Measurements from ENCODE around the gene CD48. TPM values are rescaled to one million over a fixed set of nuclear protein-coding genes. Genes with fewer than 3 reads are reported as not detected.

The CD48 gene
- total RNA-seq, 2 donors from 2014 or later, result 0.55 to 1.1 TPM

DNA sequence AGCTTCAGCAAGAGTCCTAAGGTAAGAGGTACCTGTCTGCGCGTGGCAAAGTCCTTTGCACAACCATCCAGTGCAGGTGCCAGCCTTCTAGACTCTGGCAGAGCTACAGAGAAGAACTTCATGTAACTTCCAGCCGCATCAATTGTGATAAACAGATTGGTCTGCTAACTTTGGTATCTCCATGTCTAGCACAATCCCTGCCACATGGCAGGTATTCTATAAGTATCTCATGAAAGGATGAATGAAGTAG lies 29.8 kb downstream of the CD48 start:
- H3K4me1 ChIP-seq (ENCODE audit: control insufficient read depth, insufficient read depth, low read length), result no peaks in the 10 kb centered on the region
- H3K36me3 ChIP-seq (ENCODE audit: control insufficient read depth, insufficient read depth, low read length), result peaks cover 8% of the 10 kb centered on the region
- Mint-ChIP-seq H3K27me3 (ENCODE audit: insufficient read depth) (no peaks in the 10 kb centered on the region), H3K27ac (no peak overlapping the region), H3K9me3 (peaks cover 15% of the 10 kb centered on the region), H3K36me3 (ENCODE audit: low read depth) (peaks cover 19% of the 10 kb centered on the region), H3K4me3 (no peak overlapping the region), H3K4me1 (peaks cover 7% of the 10 kb centered on the region)
- no peak overlapping the region for H3K27ac ChIP-seq (ENCODE audit: low read depth, low read length)
- 96% methylated on average over 3 of the region's 3 CpGs for WGBS, 2 experiments (ENCODE audit: insufficient coverage in 1 of 2, insufficient read length in 1 of 2)
- TF ChIP-seq, protein P1, sequence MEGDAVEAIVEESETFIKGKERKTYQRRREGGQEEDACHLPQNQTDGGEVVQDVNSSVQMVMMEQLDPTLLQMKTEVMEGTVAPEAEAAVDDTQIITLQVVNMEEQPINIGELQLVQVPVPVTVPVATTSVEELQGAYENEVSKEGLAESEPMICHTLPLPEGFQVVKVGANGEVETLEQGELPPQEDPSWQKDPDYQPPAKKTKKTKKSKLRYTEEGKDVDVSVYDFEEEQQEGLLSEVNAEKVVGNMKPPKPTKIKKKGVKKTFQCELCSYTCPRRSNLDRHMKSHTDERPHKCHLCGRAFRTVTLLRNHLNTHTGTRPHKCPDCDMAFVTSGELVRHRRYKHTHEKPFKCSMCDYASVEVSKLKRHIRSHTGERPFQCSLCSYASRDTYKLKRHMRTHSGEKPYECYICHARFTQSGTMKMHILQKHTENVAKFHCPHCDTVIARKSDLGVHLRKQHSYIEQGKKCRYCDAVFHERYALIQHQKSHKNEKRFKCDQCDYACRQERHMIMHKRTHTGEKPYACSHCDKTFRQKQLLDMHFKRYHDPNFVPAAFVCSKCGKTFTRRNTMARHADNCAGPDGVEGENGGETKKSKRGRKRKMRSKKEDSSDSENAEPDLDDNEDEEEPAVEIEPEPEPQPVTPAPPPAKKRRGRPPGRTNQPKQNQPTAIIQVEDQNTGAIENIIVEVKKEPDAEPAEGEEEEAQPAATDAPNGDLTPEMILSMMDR (conservative IDR thresholded peaks at IDR 0.05), result no peak
- DNase-seq, result no peak
- peaks cover 29% of the 10 kb centered on the region for H3K9me3 ChIP-seq (ENCODE audit: control insufficient read depth, low read length)
- no peak overlapping the region for H3K9ac ChIP-seq (ENCODE audit: extremely low read depth, low read length, poor library complexity, severe bottlenecking)
- no peak overlapping the region for H3K4me3 ChIP-seq (ENCODE audit: low read length)
- no peaks in the 10 kb centered on the region for H3K27me3 ChIP-seq (ENCODE audit: control insufficient read depth, insufficient read depth, low read length, poor library complexity, severe bottlenecking)

DNA sequence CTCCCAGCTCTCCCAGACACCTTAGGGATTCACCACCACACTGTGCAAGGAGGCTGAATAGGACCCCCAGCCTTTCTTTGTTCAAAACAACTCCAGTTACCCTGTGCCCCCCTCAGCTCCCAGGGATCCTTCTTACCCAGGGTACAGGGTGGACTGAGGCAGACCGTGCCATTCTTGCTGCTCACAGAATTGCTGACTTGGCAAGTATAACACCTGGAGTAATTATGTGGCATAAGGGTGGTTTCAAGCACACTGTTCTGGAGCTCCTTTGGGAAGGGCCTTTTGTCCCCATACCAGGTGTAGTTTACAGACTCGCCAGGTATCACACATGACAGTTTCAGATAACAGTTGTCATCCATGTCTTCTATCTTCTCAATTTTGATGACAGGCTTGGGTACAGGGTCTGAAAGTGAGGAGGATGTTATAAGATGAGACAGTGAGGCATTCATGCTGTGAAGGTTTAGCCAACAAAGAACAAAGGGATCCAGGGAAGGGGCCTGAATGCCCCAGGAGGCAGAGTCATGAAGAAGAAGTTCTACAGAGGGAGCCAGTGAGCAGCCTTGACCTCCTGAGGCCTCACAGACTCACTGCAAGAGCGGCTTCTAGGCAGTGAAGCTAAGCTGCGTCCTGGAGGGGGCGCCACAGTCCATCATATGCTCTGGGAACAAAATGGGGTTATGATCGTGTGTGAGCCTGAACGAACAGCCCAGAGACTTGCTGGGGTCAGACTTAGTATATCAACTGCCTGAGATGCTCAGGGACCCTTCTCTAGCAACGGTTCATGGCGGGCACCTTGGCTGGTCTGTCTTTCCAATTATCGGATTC lies 30.3 kb downstream of the CD48 start:
- Mint-ChIP-seq H3K36me3 (ENCODE audit: low read depth) (peaks cover 15% of the 10 kb centered on the region), H3K9me3 (peaks cover 10% of the 10 kb centered on the region), H3K27ac (peak overlapping the region; percentile 67), H3K27me3 (ENCODE audit: insufficient read depth) (no peaks in the 10 kb centered on the region), H3K4me1 (peaks cover 8% of the 10 kb centered on the region), H3K4me3 (no peak overlapping the region)
- 60 to 61% methylated on average over 10 of the region's 10 CpGs for WGBS, 2 experiments (ENCODE audit: insufficient coverage in 1 of 2, insufficient read length in 1 of 2)
- Histone ChIP-seq H3K9me3 (ENCODE audit: control insufficient read depth, low read length) (peaks cover 24% of the 10 kb centered on the region), H3K9ac (ENCODE audit: extremely low read depth, low read length, poor library complexity, severe bottlenecking) (no peak overlapping the region), H3K4me3 (ENCODE audit: low read length) (no peak overlapping the region), H3K4me1 (ENCODE audit: control insufficient read depth, insufficient read depth, low read length) (no peaks in the 10 kb centered on the region), H3K36me3 (ENCODE audit: control insufficient read depth, insufficient read depth, low read length) (peaks cover 8% of the 10 kb centered on the region), H3K27ac (ENCODE audit: low read depth, low read length) (no peak overlapping the region), H3K27me3 (ENCODE audit: control insufficient read depth, insufficient read depth, low read length, poor library complexity, severe bottlenecking) (no peaks in the 10 kb centered on the region)
- DNase-seq, result peak; percentile 97
- TF ChIP-seq, protein P1 (conservative IDR thresholded peaks at IDR 0.05), result peak; percentile 100

DNA sequence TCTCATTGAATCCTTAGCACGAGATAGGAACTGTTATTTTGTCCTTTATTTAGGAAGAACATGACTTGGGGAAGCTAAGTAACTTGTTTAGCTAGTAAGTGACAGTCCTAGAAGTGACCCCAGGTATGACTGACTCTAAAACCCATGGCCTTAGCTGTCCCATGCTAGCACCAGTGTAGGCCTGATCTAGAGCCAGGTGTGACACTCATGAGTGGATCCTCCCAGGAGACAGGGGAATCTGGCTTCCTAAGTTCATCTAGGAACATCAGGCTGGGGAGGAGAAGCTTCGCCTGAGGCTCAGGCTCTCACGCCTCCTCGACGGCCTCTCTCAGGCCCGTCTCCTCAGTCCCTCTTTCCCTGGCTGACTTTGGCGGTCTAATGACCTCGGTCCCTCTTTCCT lies 31.2 kb downstream of the CD48 start:
- no peak overlapping the region for H3K27ac ChIP-seq (ENCODE audit: low read depth, low read length)
- peaks cover 4% of the 10 kb centered on the region for H3K4me1 ChIP-seq (ENCODE audit: control insufficient read depth, insufficient read depth, low read length)
- H3K9me3 Mint-ChIP-seq, result peaks cover 1% of the 10 kb centered on the region
- TF ChIP-seq, protein P1 (conservative IDR thresholded peaks at IDR 0.05), result no peak
- peaks cover 15% of the 10 kb centered on the region for H3K9me3 ChIP-seq (ENCODE audit: control insufficient read depth, low read length)
- H3K4me3 ChIP-seq (ENCODE audit: low read length), result no peak overlapping the region
- no peak overlapping the region for H3K4me3 Mint-ChIP-seq
- DNase-seq, result no peak
- WGBS, 2 experiments (ENCODE audit: insufficient coverage in 1 of 2, insufficient read length in 1 of 2), result 96 to 98% methylated on average over 7 to 8 of the region's 8 CpGs
- peaks cover 15% of the 10 kb centered on the region for H3K4me1 Mint-ChIP-seq
- H3K27me3 ChIP-seq (ENCODE audit: control insufficient read depth, insufficient read depth, low read length, poor library complexity, severe bottlenecking), result no peaks in the 10 kb centered on the region
- no peak overlapping the region for H3K9ac ChIP-seq (ENCODE audit: extremely low read depth, low read length, poor library complexity, severe bottlenecking)
- peak overlapping the region; percentile 67 for H3K27ac Mint-ChIP-seq
- peaks cover 8% of the 10 kb centered on the region for H3K36me3 Mint-ChIP-seq (ENCODE audit: low read depth)
- H3K27me3 Mint-ChIP-seq (ENCODE audit: insufficient read depth), result no peaks in the 10 kb centered on the region
- H3K36me3 ChIP-seq (ENCODE audit: control insufficient read depth, insufficient read depth, low read length), result peaks cover 7% of the 10 kb centered on the region

Data from endodermal cell (in vitro differentiated cells).